ENCODE measurements around the gene NBEAL1.
A peak's percentile ranks its signal among the peaks of the same experiment; 100 is the strongest.

NBEAL1 gene

GRCh38 chr2:203003716-203004115, 11.0 kb upstream of the NBEAL1 start:
- no peaks in the 10 kb centered on the region for H3K9me3 ChIP-seq (ENCODE audit: control insufficient read depth in 5 of 5, low read length in 5 of 5)
- no peak overlapping the region for H3K9ac ChIP-seq (ENCODE audit: low read length in 5 of 5)
- H3K36me3 ChIP-seq (ENCODE audit: control insufficient read depth in 5 of 5, insufficient read depth in 5 of 5, low read length in 5 of 5) = no peaks in the 10 kb centered on the region
- no peak overlapping the region for H3K4me3 ChIP-seq (ENCODE audit: low read depth in 1 of 5, low read length in 5 of 5)
- no peak overlapping the region for H3K27ac ChIP-seq (ENCODE audit: low read depth, low read length)
- no peaks in the 10 kb centered on the region for H3K4me1 ChIP-seq (ENCODE audit: control insufficient read depth in 5 of 5, insufficient read depth in 5 of 5, low read length in 5 of 5)
- H3K27me3 ChIP-seq (ENCODE audit: control insufficient read depth in 5 of 5, insufficient read depth in 4 of 5, low read length in 5 of 5) = no peaks in the 10 kb centered on the region

GRCh38 chr2:203016716-203017115, 2.0 kb downstream of the NBEAL1 start:
- Histone ChIP-seq H3K9ac (ENCODE audit: low read length in 5 of 5) (peak overlapping the region; percentile 34 to 98 (median 81)), H3K4me1 (ENCODE audit: control insufficient read depth in 5 of 5, insufficient read depth in 5 of 5, low read length in 5 of 5) (peaks cover 5 to 52% (median 39%) of the 10 kb centered on the region in 5 donors), H3K27me3 (ENCODE audit: control insufficient read depth in 5 of 5, insufficient read depth in 4 of 5, low read length in 5 of 5) (peaks cover 0 to 3% (median 0%) of the 10 kb centered on the region in 5 donors), H3K9me3 (ENCODE audit: control insufficient read depth in 5 of 5, low read length in 5 of 5) (no peaks in the 10 kb centered on the region), H3K36me3 (ENCODE audit: control insufficient read depth in 5 of 5, insufficient read depth in 5 of 5, low read length in 5 of 5) (no peaks in the 10 kb centered on the region), H3K4me3 (ENCODE audit: low read depth in 1 of 5, low read length in 5 of 5) (peak overlapping the region; percentile 38 to 99 (median 69)), H3K27ac (ENCODE audit: low read depth, low read length) (peak overlapping the region; percentile 95)

- Histone ChIP-seq H3K27ac (ENCODE audit: low read depth, low read length) (peak overlapping the region; percentile 26), H3K4me1 (ENCODE audit: control insufficient read depth in 5 of 5, insufficient read depth in 5 of 5, low read length in 5 of 5) (peaks cover 5 to 63% (median 48%) of the 10 kb centered on the region in 5 donors), H3K9ac (ENCODE audit: low read length in 5 of 5) (peak overlapping the region in 4 of 5 donors; percentile 4 to 98 (median 69)), H3K36me3 (ENCODE audit: control insufficient read depth in 5 of 5, insufficient read depth in 5 of 5, low read length in 5 of 5) (no peaks in the 10 kb centered on the region), H3K9me3 (ENCODE audit: control insufficient read depth in 5 of 5, low read length in 5 of 5) (no peaks in the 10 kb centered on the region), H3K27me3 (ENCODE audit: control insufficient read depth in 5 of 5, insufficient read depth in 4 of 5, low read length in 5 of 5) (peaks cover 0 to 3% (median 0%) of the 10 kb centered on the region in 5 donors), H3K4me3 (ENCODE audit: low read depth in 1 of 5, low read length in 5 of 5) (peak overlapping the region; percentile 47 to 99 (median 54))
Observed at GRCh38 chr2:203018181-203018580, 3.5 kb downstream of the NBEAL1 start.

- Histone ChIP-seq H3K4me3 (ENCODE audit: low read depth in 1 of 5, low read length in 5 of 5) (peak overlapping the region; percentile 47 to 99 (median 54)), H3K36me3 (ENCODE audit: control insufficient read depth in 5 of 5, insufficient read depth in 5 of 5, low read length in 5 of 5) (no peaks in the 10 kb centered on the region)
Observed at GRCh38 chr2:203019142-203019541, 4.5 kb downstream of the NBEAL1 start.

GRCh38 chr2:203021991-203022390, 7.3 kb downstream of the NBEAL1 start:
- Histone ChIP-seq H3K27ac (ENCODE audit: low read depth, low read length) (peak overlapping the region; percentile 52), H3K4me1 (ENCODE audit: control insufficient read depth in 5 of 5, insufficient read depth in 5 of 5, low read length in 5 of 5) (peaks cover 5 to 51% (median 39%) of the 10 kb centered on the region in 5 donors), H3K9me3 (ENCODE audit: control insufficient read depth in 5 of 5, low read length in 5 of 5) (no peaks in the 10 kb centered on the region), H3K27me3 (ENCODE audit: control insufficient read depth in 5 of 5, insufficient read depth in 4 of 5, low read length in 5 of 5) (no peaks in the 10 kb centered on the region), H3K4me3 (ENCODE audit: low read depth in 1 of 5, low read length in 5 of 5) (peak overlapping the region in 1 of 5 donors; percentile 40), H3K9ac (ENCODE audit: low read length in 5 of 5) (peak overlapping the region in 1 of 5 donors; percentile 39), H3K36me3 (ENCODE audit: control insufficient read depth in 5 of 5, insufficient read depth in 5 of 5, low read length in 5 of 5) (no peaks in the 10 kb centered on the region)

More at GRCh38 chr2:203019142-203019541, 4.5 kb downstream of the NBEAL1 start:
- Histone ChIP-seq H3K4me1 (ENCODE audit: control insufficient read depth in 5 of 5, insufficient read depth in 5 of 5, low read length in 5 of 5) (peaks cover 5 to 60% (median 50%) of the 10 kb centered on the region in 5 donors), H3K27ac (ENCODE audit: low read depth, low read length) (peak overlapping the region; percentile 26), H3K27me3 (ENCODE audit: control insufficient read depth in 5 of 5, insufficient read depth in 4 of 5, low read length in 5 of 5) (peaks cover 0 to 3% (median 0%) of the 10 kb centered on the region in 5 donors), H3K9ac (ENCODE audit: low read length in 5 of 5) (peak overlapping the region in 4 of 5 donors; percentile 4 to 98 (median 69)), H3K9me3 (ENCODE audit: control insufficient read depth in 5 of 5, low read length in 5 of 5) (no peaks in the 10 kb centered on the region)

- Histone ChIP-seq H3K4me1 (ENCODE audit: control insufficient read depth in 5 of 5, insufficient read depth in 5 of 5, low read length in 5 of 5) (peaks cover 5 to 44% (median 38%) of the 10 kb centered on the region in 5 donors), H3K4me3 (ENCODE audit: low read depth in 1 of 5, low read length in 5 of 5) (peak overlapping the region in 2 of 5 donors; percentile 11 to 34)
Observed at GRCh38 chr2:203022751-203023150, 8.1 kb downstream of the NBEAL1 start.

GRCh38 chr2:203025592-203025991, 10.9 kb downstream of the NBEAL1 start:
- H3K27ac ChIP-seq (ENCODE audit: low read depth, low read length) = no peak overlapping the region
- H3K4me1 ChIP-seq (ENCODE audit: control insufficient read depth in 5 of 5, insufficient read depth in 5 of 5, low read length in 5 of 5) = peaks cover 3 to 32% (median 18%) of the 10 kb centered on the region in 5 donors
- no peaks in the 10 kb centered on the region for H3K9me3 ChIP-seq (ENCODE audit: control insufficient read depth in 5 of 5, low read length in 5 of 5)
- H3K36me3 ChIP-seq (ENCODE audit: control insufficient read depth in 5 of 5, insufficient read depth in 5 of 5, low read length in 5 of 5) = no peaks in the 10 kb centered on the region
- H3K9ac ChIP-seq (ENCODE audit: low read length in 5 of 5) = no peak overlapping the region
- no peaks in the 10 kb centered on the region for H3K27me3 ChIP-seq (ENCODE audit: control insufficient read depth in 5 of 5, insufficient read depth in 4 of 5, low read length in 5 of 5)
- H3K4me3 ChIP-seq (ENCODE audit: low read depth in 1 of 5, low read length in 5 of 5) = no peak overlapping the region

More at GRCh38 chr2:203022751-203023150, 8.1 kb downstream of the NBEAL1 start:
- Histone ChIP-seq H3K36me3 (ENCODE audit: control insufficient read depth in 5 of 5, insufficient read depth in 5 of 5, low read length in 5 of 5) (no peaks in the 10 kb centered on the region), H3K27ac (ENCODE audit: low read depth, low read length) (peak overlapping the region; percentile 52), H3K9ac (ENCODE audit: low read length in 5 of 5) (peak overlapping the region in 2 of 5 donors; percentile 11 to 35), H3K9me3 (ENCODE audit: control insufficient read depth in 5 of 5, low read length in 5 of 5) (no peaks in the 10 kb centered on the region), H3K27me3 (ENCODE audit: control insufficient read depth in 5 of 5, insufficient read depth in 4 of 5, low read length in 5 of 5) (no peaks in the 10 kb centered on the region)

- peaks cover 0 to 4% (median 1%) of the 10 kb centered on the region in 5 donors for H3K4me1 ChIP-seq (ENCODE audit: control insufficient read depth in 5 of 5, insufficient read depth in 5 of 5, low read length in 5 of 5)
- H3K36me3 ChIP-seq (ENCODE audit: control insufficient read depth in 5 of 5, insufficient read depth in 5 of 5, low read length in 5 of 5) = no peaks in the 10 kb centered on the region
- H3K9ac ChIP-seq (ENCODE audit: low read length in 5 of 5) = no peak overlapping the region
- no peaks in the 10 kb centered on the region for H3K9me3 ChIP-seq (ENCODE audit: control insufficient read depth in 5 of 5, low read length in 5 of 5)
- H3K4me3 ChIP-seq (ENCODE audit: low read depth in 1 of 5, low read length in 5 of 5) = no peak overlapping the region
- H3K27me3 ChIP-seq (ENCODE audit: control insufficient read depth in 5 of 5, insufficient read depth in 4 of 5, low read length in 5 of 5) = no peaks in the 10 kb centered on the region
- H3K27ac ChIP-seq (ENCODE audit: low read depth, low read length) = no peak overlapping the region
Observed at GRCh38 chr2:203030545-203030944, 15.9 kb downstream of the NBEAL1 start.

GRCh38 chr2:203030991-203031390, 16.3 kb downstream of the NBEAL1 start:
- Histone ChIP-seq H3K27me3 (ENCODE audit: control insufficient read depth in 5 of 5, insufficient read depth in 4 of 5, low read length in 5 of 5) (no peaks in the 10 kb centered on the region), H3K36me3 (ENCODE audit: control insufficient read depth in 5 of 5, insufficient read depth in 5 of 5, low read length in 5 of 5) (no peaks in the 10 kb centered on the region), H3K4me3 (ENCODE audit: low read depth in 1 of 5, low read length in 5 of 5) (no peak overlapping the region), H3K4me1 (ENCODE audit: control insufficient read depth in 5 of 5, insufficient read depth in 5 of 5, low read length in 5 of 5) (peaks cover 0 to 6% (median 0%) of the 10 kb centered on the region in 5 donors), H3K27ac (ENCODE audit: low read depth, low read length) (no peak overlapping the region), H3K9me3 (ENCODE audit: control insufficient read depth in 5 of 5, low read length in 5 of 5) (no peaks in the 10 kb centered on the region), H3K9ac (ENCODE audit: low read length in 5 of 5) (no peak overlapping the region)

GRCh38 chr2:203033395-203033794, 18.7 kb downstream of the NBEAL1 start:
- no peak overlapping the region for H3K27ac ChIP-seq (ENCODE audit: low read depth, low read length)
- H3K27me3 ChIP-seq (ENCODE audit: control insufficient read depth in 5 of 5, insufficient read depth in 4 of 5, low read length in 5 of 5) = no peaks in the 10 kb centered on the region
- peaks cover 0 to 23% (median 0%) of the 10 kb centered on the region in 5 donors for H3K4me1 ChIP-seq (ENCODE audit: control insufficient read depth in 5 of 5, insufficient read depth in 5 of 5, low read length in 5 of 5)

More at GRCh38 chr2:203033395-203033794, 18.7 kb downstream of the NBEAL1 start:
- no peak overlapping the region for H3K4me3 ChIP-seq (ENCODE audit: low read depth in 1 of 5, low read length in 5 of 5)
- no peaks in the 10 kb centered on the region for H3K36me3 ChIP-seq (ENCODE audit: control insufficient read depth in 5 of 5, insufficient read depth in 5 of 5, low read length in 5 of 5)
- no peak overlapping the region for H3K9ac ChIP-seq (ENCODE audit: low read length in 5 of 5)
- no peaks in the 10 kb centered on the region for H3K9me3 ChIP-seq (ENCODE audit: control insufficient read depth in 5 of 5, low read length in 5 of 5)

Measured in subcutaneous abdominal adipose tissue (tissue), 5 donors.